Endothelial cell (in vitro differentiated cells): ENCODE measurements around the gene UVRAG. TPM values are rescaled to one million over a fixed set of nuclear protein-coding genes. Genes with fewer than 3 reads are reported as not detected.

Experiments
- DNase-seq: peaks from one replicate; pipeline ENCODE4 v3.0.0; 2021; ENCODE audit warnings: low spot score
- H3K27ac Mint-ChIP-seq: one replicate; pipeline ENCODE4 v1.8.0; 2021; ENCODE audit warnings: mixed read lengths, inconsistent platforms; ENCODE audit not compliant: unreplicated experiment
- H3K27me3 Mint-ChIP-seq: one replicate; pipeline ENCODE4 v1.8.0; 2021; ENCODE audit warnings: mild to moderate bottlenecking, moderate library complexity, mixed read lengths, inconsistent platforms; ENCODE audit not compliant: unreplicated experiment
- H3K36me3 Mint-ChIP-seq: one replicate; pipeline ENCODE4 v1.8.0; 2021; ENCODE audit warnings: mild to moderate bottlenecking, low read depth, mixed read lengths, inconsistent platforms; ENCODE audit not compliant: unreplicated experiment
- H3K4me1 Mint-ChIP-seq: one replicate; pipeline ENCODE4 v1.8.0; 2021; ENCODE audit warnings: mild to moderate bottlenecking, mixed read lengths, inconsistent platforms; ENCODE audit not compliant: unreplicated experiment
- H3K4me3 Mint-ChIP-seq: one replicate; pipeline ENCODE4 v1.8.0; 2021; ENCODE audit warnings: mild to moderate bottlenecking, mixed read lengths, inconsistent platforms; ENCODE audit not compliant: unreplicated experiment
- H3K9me3 Mint-ChIP-seq: one replicate; pipeline ENCODE4 v1.8.0; 2021; ENCODE audit warnings: mixed read lengths, inconsistent platforms; ENCODE audit not compliant: unreplicated experiment
- total RNA-seq: library from RNA; stranded (reverse); fragmentation: NEBNext Ultra II Directional; extraction: Animal tissue kit (Norgen Biotek cat#: 25700); gene quantifications from one replicate; pipeline ENCODE4 v1.2.1, GENCODE V29; 2021; ENCODE audit not compliant: unreplicated experiment
- TF ChIP-seq, protein P1 (sequence below): fragments of 200-600 bp; sonication (generic); IDR thresholded peaks from one replicate; pipeline ENCODE4 v1.5.0; 2021; ENCODE audit warnings: antibody characterized with exemption; ENCODE audit not compliant: unreplicated experiment

The UVRAG gene
- total RNA-seq, 1 donor from 2014 or later, result 25.0 TPM

DNA sequence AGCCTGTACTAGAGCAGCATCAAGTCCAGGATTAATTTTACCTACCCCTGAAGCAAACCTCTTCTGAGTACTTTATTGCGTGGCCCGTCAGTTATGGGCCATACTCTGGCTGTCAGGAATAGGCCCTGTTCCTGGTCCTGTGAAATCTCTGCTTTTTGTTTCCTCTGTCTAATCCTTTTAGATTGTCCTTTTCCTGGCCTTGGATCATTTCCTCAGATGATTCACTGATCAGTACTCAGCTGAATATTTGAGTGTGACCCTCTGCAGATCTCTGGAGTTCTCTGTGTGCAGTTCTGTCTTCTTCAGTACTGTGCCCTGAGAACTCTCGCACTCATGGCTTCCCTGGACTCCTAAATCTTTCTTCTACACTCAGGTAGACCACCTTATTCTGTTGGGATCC lies 123.5 kb downstream of the UVRAG start:
- peaks cover 2% of the 10 kb centered on the region for H3K4me1 Mint-ChIP-seq
- H3K9me3 Mint-ChIP-seq, result no peaks in the 10 kb centered on the region
- H3K36me3 Mint-ChIP-seq, result no peaks in the 10 kb centered on the region
- H3K27me3 Mint-ChIP-seq, result no peaks in the 10 kb centered on the region
- DNase-seq, result no peak
- no peak overlapping the region for H3K27ac Mint-ChIP-seq
- H3K4me3 Mint-ChIP-seq, result no peak overlapping the region
- TF ChIP-seq, protein P1, sequence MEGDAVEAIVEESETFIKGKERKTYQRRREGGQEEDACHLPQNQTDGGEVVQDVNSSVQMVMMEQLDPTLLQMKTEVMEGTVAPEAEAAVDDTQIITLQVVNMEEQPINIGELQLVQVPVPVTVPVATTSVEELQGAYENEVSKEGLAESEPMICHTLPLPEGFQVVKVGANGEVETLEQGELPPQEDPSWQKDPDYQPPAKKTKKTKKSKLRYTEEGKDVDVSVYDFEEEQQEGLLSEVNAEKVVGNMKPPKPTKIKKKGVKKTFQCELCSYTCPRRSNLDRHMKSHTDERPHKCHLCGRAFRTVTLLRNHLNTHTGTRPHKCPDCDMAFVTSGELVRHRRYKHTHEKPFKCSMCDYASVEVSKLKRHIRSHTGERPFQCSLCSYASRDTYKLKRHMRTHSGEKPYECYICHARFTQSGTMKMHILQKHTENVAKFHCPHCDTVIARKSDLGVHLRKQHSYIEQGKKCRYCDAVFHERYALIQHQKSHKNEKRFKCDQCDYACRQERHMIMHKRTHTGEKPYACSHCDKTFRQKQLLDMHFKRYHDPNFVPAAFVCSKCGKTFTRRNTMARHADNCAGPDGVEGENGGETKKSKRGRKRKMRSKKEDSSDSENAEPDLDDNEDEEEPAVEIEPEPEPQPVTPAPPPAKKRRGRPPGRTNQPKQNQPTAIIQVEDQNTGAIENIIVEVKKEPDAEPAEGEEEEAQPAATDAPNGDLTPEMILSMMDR, result no peak

DNA sequence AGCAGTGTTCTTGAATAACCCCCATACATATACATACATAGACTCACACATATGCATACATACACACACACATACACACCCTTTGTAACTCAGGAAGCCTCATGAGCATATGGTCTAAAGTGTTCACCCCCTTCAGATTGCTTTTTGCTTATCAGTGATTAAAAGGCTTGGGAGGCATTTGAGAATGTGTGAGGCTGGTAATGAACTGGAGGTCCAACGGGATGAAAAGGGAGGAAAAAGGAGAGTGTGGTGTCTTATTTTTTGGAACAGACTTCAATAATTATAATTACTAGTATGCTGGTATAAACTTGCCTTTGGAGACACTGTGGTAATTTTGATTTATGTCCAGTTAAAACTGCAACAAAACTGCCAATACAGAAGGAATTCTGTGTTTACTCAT lies 124.5 kb downstream of the UVRAG start:
- no peak for DNase-seq
- TF ChIP-seq, protein P1, result no peak
- Mint-ChIP-seq H3K27me3 (no peaks in the 10 kb centered on the region), H3K27ac (no peak overlapping the region), H3K9me3 (no peaks in the 10 kb centered on the region), H3K4me3 (no peak overlapping the region), H3K36me3 (no peaks in the 10 kb centered on the region), H3K4me1 (peaks cover 2% of the 10 kb centered on the region)

DNA sequence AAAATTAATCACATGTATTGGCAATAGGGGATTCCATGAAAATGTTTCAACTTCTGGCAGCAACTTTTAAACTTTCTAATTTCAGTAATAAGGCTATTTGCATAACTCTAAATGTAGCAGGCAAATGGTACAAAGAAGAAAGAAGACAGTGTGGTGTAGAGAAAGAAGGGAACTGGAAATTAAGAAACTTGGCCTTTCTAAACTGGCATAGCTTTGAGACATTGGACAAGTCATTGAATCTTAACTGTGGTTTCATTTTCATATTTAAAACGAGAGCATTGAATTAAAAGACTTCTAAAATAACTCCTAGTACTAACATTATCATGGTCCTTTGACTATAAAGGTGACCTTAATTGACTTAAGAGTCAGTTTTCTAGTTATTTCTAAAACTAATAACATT lies 125.0 kb downstream of the UVRAG start:
- no peaks in the 10 kb centered on the region for H3K36me3 Mint-ChIP-seq
- H3K9me3 Mint-ChIP-seq, result no peaks in the 10 kb centered on the region
- H3K27ac Mint-ChIP-seq, result no peak overlapping the region
- TF ChIP-seq, protein P1, result no peak
- peaks cover 2% of the 10 kb centered on the region for H3K4me1 Mint-ChIP-seq
- no peak overlapping the region for H3K4me3 Mint-ChIP-seq
- no peaks in the 10 kb centered on the region for H3K27me3 Mint-ChIP-seq
- no peak for DNase-seq

DNA sequence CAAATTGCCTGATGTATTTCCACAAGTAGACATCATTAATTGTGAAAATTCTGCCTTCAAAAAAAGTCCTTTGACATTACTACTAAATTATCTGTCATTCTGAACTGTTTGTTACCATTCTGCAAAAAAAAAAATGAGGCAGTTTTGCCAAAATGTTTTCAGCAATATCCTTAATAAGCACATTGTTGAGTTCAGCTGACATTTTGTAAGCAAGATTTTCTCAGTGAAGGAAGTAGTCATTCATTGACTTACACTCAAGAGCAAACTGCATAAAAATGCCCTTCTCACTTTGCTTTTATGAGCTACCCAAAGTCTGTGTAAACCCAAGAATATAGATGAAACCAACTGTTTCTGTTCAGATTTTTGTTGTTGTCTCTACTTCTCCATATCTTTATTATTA lies 125.9 kb downstream of the UVRAG start:
- no peak overlapping the region for H3K4me3 Mint-ChIP-seq
- no peaks in the 10 kb centered on the region for H3K27me3 Mint-ChIP-seq

DNA sequence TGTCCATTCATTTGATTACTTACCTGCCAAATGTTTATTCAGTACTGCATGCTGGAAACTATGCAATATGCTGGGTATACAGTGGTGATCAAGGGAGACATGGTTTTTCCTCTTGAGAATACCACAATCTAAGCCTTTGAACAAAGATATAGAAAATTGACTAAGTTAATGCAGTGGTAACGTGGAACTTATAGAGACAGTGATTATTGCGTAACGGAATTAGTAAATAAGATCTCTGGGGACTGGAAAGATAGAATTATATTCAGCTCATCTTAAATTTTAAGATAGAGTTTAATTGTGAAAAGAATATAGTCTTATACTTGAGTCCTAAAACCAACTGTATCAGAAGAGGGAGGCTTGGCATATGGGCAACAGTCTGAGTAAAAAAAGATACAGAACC lies 129.5 kb downstream of the UVRAG start:
- TF ChIP-seq, protein P1, result no peak
- no peak for DNase-seq
- no peak overlapping the region for H3K27ac Mint-ChIP-seq
- H3K9me3 Mint-ChIP-seq, result no peaks in the 10 kb centered on the region
- no peak overlapping the region for H3K4me3 Mint-ChIP-seq
- H3K36me3 Mint-ChIP-seq, result no peaks in the 10 kb centered on the region
- H3K4me1 Mint-ChIP-seq, result peaks cover 5% of the 10 kb centered on the region
- H3K27me3 Mint-ChIP-seq, result no peaks in the 10 kb centered on the region

More for the DNA sequence above, 125.9 kb downstream of the UVRAG start:
- no peak for DNase-seq
- TF ChIP-seq, protein P1, result no peak
- H3K4me1 Mint-ChIP-seq, result peaks cover 2% of the 10 kb centered on the region
- H3K27ac Mint-ChIP-seq, result no peak overlapping the region
- H3K9me3 Mint-ChIP-seq, result no peaks in the 10 kb centered on the region
- H3K36me3 Mint-ChIP-seq, result no peaks in the 10 kb centered on the region
